Upper lobe of left lung (tissue), 6 donors: ENCODE data around the gene SLCO1C1. TPM values are rescaled to one million over a fixed set of nuclear protein-coding genes. Genes with fewer than 3 reads are reported as not detected.
A peak's percentile ranks its signal among the peaks of the same experiment; 100 is the strongest.
"Not testable (repeated sequence)": the region's sequence is repeated elsewhere in the genome, so short reads cannot be mapped to it uniquely, and the experiment has no call there.

ENCODE experiments used
- ATAC-seq, 2 donors: fragments of 200-7000 bp; cut with Tn5 transposase; one replicate each; pipeline ENCODE4 v1.9.1; 2022; ENCODE audit warnings: mild to moderate bottlenecking in 2 of 2, moderate library complexity in 2 of 2; ENCODE audit not compliant: low FRiP score in 2 of 2
- DNase-seq, 2 donors: peaks; one replicate each; pipeline ENCODE4 v3.0.0-alpha.2; 2019 to 2020
- H3K27ac ChIP-seq, 4 donors: fragments of 200-600 bp; sonication (generic); one replicate each; pipeline ENCODE4 v1.5.1; 2016 to 2019
- H3K27me3 ChIP-seq, 4 donors: fragments of 200-600 bp; sonication (generic); one replicate each; pipeline ENCODE4 v1.5.1; 2017 to 2019
- H3K36me3 ChIP-seq, 4 donors: fragments of 200-600 bp; sonication (generic); one replicate each; pipeline ENCODE4 v1.5.1; 2016 to 2019
- H3K4me1 ChIP-seq, 4 donors: fragments of 200-600 bp; sonication (generic); one replicate each; pipeline ENCODE4 v1.5.1; 2018 to 2019
- H3K4me3 ChIP-seq, 4 donors: fragments of 200-600 bp; sonication (generic); one replicate each; pipeline ENCODE4 v1.5.1; 2017 to 2019; ENCODE audit warnings: mild to moderate bottlenecking in 2 of 4, moderate library complexity in 1 of 4
- H3K9me3 ChIP-seq, 4 donors: fragments of 200-600 bp; sonication (generic); one replicate each; pipeline ENCODE4 v1.5.1; 2018 to 2019
- CTCF ChIP-seq, 6 experiments: fragments of 450-650 bp in 4 of 6; fragments of 200-600 bp in 2 of 6; sonication (generic) in 2 of 6; IDR thresholded peaks; one replicate each; pipeline ENCODE4 v1.5.1; 2016 to 2019; ENCODE audit warnings: antibody characterized with exemption in 6 of 6
- EP300 ChIP-seq, 4 donors: sonication (generic); formaldehyde crosslinking; IDR thresholded peaks; one replicate each; pipeline ENCODE4 v1.5.1; 2017; ENCODE audit warnings: antibody characterized with exemption in 4 of 4, control low read depth in 2 of 4
- POLR2A ChIP-seq, 4 donors: fragments of 450-650 bp; IDR thresholded peaks; one replicate each; pipeline ENCODE4 v1.5.1; 2016 to 2017; ENCODE audit warnings: antibody characterized with exemption in 4 of 4, mild to moderate bottlenecking in 2 of 4
- POLR2AphosphoS5 ChIP-seq, 2 donors: sonication (generic); formaldehyde crosslinking; IDR thresholded peaks; one replicate each; pipeline ENCODE4 v1.5.1; 2017; ENCODE audit warnings: antibody characterized with exemption in 2 of 2
- WGBS, 2 donors: methylation state at CpG; one replicate each; pipeline ENCODE4 v1.1.5; 2017 to 2018; 5-methylcytosine and 5-hydroxymethylcytosine counted together
- total RNA-seq, 6 donors: library from RNA; depleted of rRNA in 4 of 6; stranded (reverse); fragments of >200 nt in 4 of 6; gene quantifications; one replicate each; pipeline versions ENCODE4 v1.1.0 to v1.2.1, GENCODE V29; 2016 to 2021
- donor health status: DM: no; HTN: no; CAD: no; lungs with moderate emphysema.
- donor health status: DM: no; HTN: yes; CAD: no; lungs with severe emphysema.

The SLCO1C1 gene
- total RNA-seq, 6 donors from 2014 or later: 0.30 to 0.74 TPM; not detected in 4

- H3K27me3 ChIP-seq: no peaks in the 10 kb centered on the region
- 54 to 76% methylated on average over 1 of the region's 1 CpG for WGBS, 2 donors
- DNase-seq (no peak), ATAC-seq (no peak)
- H3K4me3 ChIP-seq: no peak overlapping the region
- H3K4me1 ChIP-seq: no peaks in the 10 kb centered on the region
- TF ChIP-seq POLR2AphosphoS5 (IDR thresholded peaks at IDR 0.05): no peak
- TF ChIP-seq EP300 (IDR thresholded peaks at IDR 0.05): no peak
- no peak for TF ChIP-seq POLR2A (IDR thresholded peaks at IDR 0.05)
- TF ChIP-seq CTCF (IDR thresholded peaks at IDR 0.05): no peak
- H3K9me3 ChIP-seq: no peaks in the 10 kb centered on the region
- no peaks in the 10 kb centered on the region for H3K36me3 ChIP-seq
- H3K27ac ChIP-seq: no peak overlapping the region
These were observed 45.8 kb downstream of the SLCO1C1 start for GRCh38 chr12:20740972-20741371.

DNA sequence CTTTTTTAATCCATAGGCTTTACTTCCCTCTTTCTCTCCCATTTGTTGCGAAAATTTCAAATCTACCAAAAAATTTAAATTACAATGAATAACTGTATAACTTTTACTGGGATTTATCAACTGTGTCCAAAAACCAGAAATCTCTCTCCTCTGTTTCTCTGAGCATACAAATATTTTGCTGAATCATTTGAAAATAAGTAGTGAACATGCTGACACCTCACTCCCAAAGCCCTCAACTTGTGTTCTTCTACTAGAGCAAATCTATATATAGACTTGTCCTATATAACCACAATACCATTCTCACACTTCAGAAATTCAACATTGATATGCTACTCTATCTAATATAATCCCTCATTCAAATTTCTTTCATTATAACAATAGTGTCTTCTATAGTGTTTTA is 53.1 kb downstream of the SLCO1C1 start:
- Histone ChIP-seq H3K27me3 (no peaks in the 10 kb centered on the region), H3K9me3 (no peaks in the 10 kb centered on the region), H3K4me1 (no peaks in the 10 kb centered on the region), H3K36me3 (no peaks in the 10 kb centered on the region), H3K4me3 (no peak overlapping the region), H3K27ac (no peak overlapping the region)
- DNase-seq (no peak), ATAC-seq (no peak)
- no peak for TF ChIP-seq POLR2A (IDR thresholded peaks at IDR 0.05)
- TF ChIP-seq POLR2AphosphoS5 (IDR thresholded peaks at IDR 0.05): no peak
- TF ChIP-seq EP300 (IDR thresholded peaks at IDR 0.05): no peak
- TF ChIP-seq CTCF (IDR thresholded peaks at IDR 0.05): no peak
- WGBS, 2 donors: 89 to 96% methylated on average over 1 of the region's 1 CpG

GRCh38 chr12:20751046-20751445 is 55.9 kb downstream of the SLCO1C1 start:
- no peak for DNase-seq
- TF ChIP-seq POLR2AphosphoS5 (IDR thresholded peaks at IDR 0.05) (no peak), POLR2A (IDR thresholded peaks at IDR 0.05) (no peak), CTCF (IDR thresholded peaks at IDR 0.05) (no peak), EP300 (IDR thresholded peaks at IDR 0.05) (no peak)
- H3K27ac ChIP-seq: no peak overlapping the region
- no peaks in the 10 kb centered on the region for H3K4me1 ChIP-seq
- no peak for ATAC-seq
- no peak overlapping the region for H3K4me3 ChIP-seq
- no peaks in the 10 kb centered on the region for H3K36me3 ChIP-seq
- no peaks in the 10 kb centered on the region for H3K27me3 ChIP-seq
- no peaks in the 10 kb centered on the region for H3K9me3 ChIP-seq
- 68% methylated on average over 4 of the region's 4 CpGs for WGBS, 2 donors

DNA sequence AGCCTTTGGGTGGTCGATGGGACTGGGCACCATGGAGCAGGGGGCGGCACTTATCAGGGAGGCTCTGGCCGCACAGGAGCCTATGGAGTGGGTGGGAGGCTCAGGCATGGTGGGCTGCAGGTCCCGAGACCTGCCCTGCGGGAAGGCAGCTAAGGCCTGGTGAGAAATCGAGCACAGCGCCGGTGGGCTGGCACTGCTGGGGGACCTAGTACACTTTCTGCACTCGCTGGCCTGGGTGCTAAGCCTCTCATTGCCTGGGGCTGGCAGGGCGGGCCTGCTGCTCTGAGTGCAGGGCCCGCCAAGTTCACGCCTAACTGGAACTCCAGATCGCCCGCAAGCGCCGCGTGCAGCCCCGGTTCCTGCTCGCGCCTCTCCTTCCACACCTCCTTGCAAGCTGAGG is 82.3 kb downstream of the SLCO1C1 start:
- WGBS, 2 donors: 93% methylated on average over 8 of the region's 20 CpGs; no CpG with 5 or more reads in 1 of the 2 donors
- Histone ChIP-seq H3K36me3 (no peaks in the 10 kb centered on the region), H3K9me3 (peaks cover 0 to 8% (median 2%) of the 10 kb centered on the region in 4 donors), H3K4me3 (no peak overlapping the region), H3K4me1 (no peaks in the 10 kb centered on the region), H3K27me3 (no peaks in the 10 kb centered on the region), H3K27ac (no peak overlapping the region)
- no peak for TF ChIP-seq POLR2AphosphoS5 (IDR thresholded peaks at IDR 0.05)
- no peak for TF ChIP-seq EP300 (IDR thresholded peaks at IDR 0.05)
- peak in 1 of 2 donors; percentile 75 for DNase-seq
- no peak for ATAC-seq

GRCh38 chr12:20778969-20779368 is 83.8 kb downstream of the SLCO1C1 start:
- H3K27ac ChIP-seq: no peak overlapping the region
- H3K4me3 ChIP-seq: no peak overlapping the region
- DNase-seq: no peak
- TF ChIP-seq POLR2A (IDR thresholded peaks at IDR 0.05) (no peak), EP300 (IDR thresholded peaks at IDR 0.05) (no peak), CTCF (IDR thresholded peaks at IDR 0.05) (no peak), POLR2AphosphoS5 (IDR thresholded peaks at IDR 0.05) (no peak)
- H3K9me3 ChIP-seq: peaks cover 0 to 8% (median 2%) of the 10 kb centered on the region in 4 donors
- 77% methylated on average over 2 of the region's 2 CpGs for WGBS, 2 donors
- ATAC-seq: no peak
- H3K27me3 ChIP-seq: no peaks in the 10 kb centered on the region
- H3K4me1 ChIP-seq: no peaks in the 10 kb centered on the region
- H3K36me3 ChIP-seq: no peaks in the 10 kb centered on the region

DNA sequence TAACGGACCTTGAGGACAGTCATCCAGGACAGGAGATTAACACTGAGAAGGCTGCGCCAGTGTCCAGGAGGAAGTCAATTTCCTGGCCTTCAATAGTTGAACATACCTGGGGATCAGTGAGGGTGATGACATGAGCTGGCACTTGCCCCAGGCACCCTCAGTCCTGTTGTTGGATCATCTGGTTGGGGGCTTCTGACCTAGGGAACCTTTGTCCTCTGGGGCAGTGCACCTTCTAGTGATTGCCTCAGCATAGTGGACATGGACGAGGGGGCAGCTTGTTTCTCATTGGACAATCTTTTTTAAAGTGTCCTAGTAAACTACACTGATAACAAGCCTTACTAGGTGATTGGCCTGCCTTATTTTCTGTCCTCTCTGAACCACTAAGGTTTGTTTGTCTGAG is 84.8 kb downstream of the SLCO1C1 start:
- not testable (repeated sequence) for H3K27ac ChIP-seq, DNase-seq, H3K4me1 ChIP-seq, H3K27me3 ChIP-seq, ATAC-seq, H3K9me3 ChIP-seq, H3K36me3 ChIP-seq, H3K4me3 ChIP-seq
- 55 to 56% methylated on average over 3 of the region's 3 CpGs for WGBS, 2 donors

DNA sequence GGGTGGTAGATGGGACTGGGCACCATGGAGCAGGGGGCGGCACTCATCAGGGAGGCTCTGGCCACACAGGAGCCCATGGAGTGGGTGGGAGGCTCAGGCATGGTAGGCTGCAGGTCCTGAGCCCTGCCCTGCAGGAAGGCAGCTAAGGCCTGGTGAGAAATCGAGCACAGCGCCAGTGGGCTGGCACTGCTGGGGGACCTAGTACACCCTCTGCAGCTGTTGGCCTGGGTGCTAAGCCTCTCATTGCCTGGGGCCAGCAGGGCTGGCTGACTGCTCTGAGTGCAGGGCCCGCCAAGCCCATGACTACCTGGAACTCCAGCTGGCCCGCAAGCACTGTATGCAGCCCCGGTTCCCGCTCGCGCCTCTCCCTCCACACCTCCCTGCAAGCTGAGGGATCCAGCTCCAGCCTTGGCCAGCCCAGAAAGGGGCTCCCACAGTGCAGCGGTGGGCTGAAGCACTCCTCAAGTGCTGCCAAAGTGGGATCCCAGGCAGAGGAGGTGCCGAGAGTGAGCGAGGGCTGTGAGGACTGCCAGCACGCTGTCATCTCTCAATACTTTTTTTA is 88.7 kb downstream of the SLCO1C1 start:
- 88 to 91% methylated on average over 8 to 12 of the region's 13 CpGs for WGBS, 2 donors
- H3K27ac ChIP-seq, H3K4me1 ChIP-seq, H3K4me3 ChIP-seq, H3K27me3 ChIP-seq, ATAC-seq, H3K36me3 ChIP-seq, H3K9me3 ChIP-seq: not testable (repeated sequence)
- DNase-seq: peak in 1 of 2 donors; percentile 63
